Transverse colon (tissue), 4 donors: Measurements from ENCODE around the gene HARBI1. TPM values are rescaled to one million over a fixed set of nuclear protein-coding genes. Genes with fewer than 3 reads are reported as not detected.

Source experiments
- DNase-seq: peaks from one replicate; pipeline ENCODE4 v3.0.0-alpha.2; 2019
- H3K27ac ChIP-seq, 4 donors: fragments of 200-600 bp; sonication (generic); 2 replicates each; pipeline ENCODE4 v1.5.1; 2016 to 2018; ENCODE audit warnings: inconsistent platforms in 4 of 4
- H3K27me3 ChIP-seq: fragments of 200-600 bp; sonication (generic); 2 replicates; pipeline ENCODE4 v1.5.1; 2017; ENCODE audit warnings: inconsistent platforms
- H3K36me3 ChIP-seq, 4 donors: fragments of 200-600 bp; sonication (generic); 2 replicates each; pipeline ENCODE4 v1.5.1; 2017 to 2019; ENCODE audit warnings: inconsistent platforms in 4 of 4
- H3K4me1 ChIP-seq, 4 donors: fragments of 200-600 bp; sonication (generic); 2 replicates each; pipeline ENCODE4 v1.5.1; 2017 to 2020; ENCODE audit warnings: inconsistent platforms in 4 of 4
- H3K4me3 ChIP-seq, 4 donors: fragments of 200-600 bp; sonication (generic); 1 replicate in 1 of 4; 2 replicates in 3 of 4; pipeline versions ENCODE4 v1.5.1 to v1.6.1; 2017 to 2019; ENCODE audit warnings: inconsistent platforms in 4 of 4
- H3K9me3 ChIP-seq, 2 donors: fragments of 200-600 bp; sonication (generic); 2 replicates each; pipeline ENCODE4 v1.5.1; 2017 to 2019; ENCODE audit warnings: inconsistent platforms in 2 of 2
- CTCF ChIP-seq, 5 experiments: fragments of 200-600 bp in 3 of 5; fragments of 450-650 bp in 2 of 5; sonication (generic) in 3 of 5; IDR thresholded peaks; 1 replicate in 2 of 5; 2 replicates in 3 of 5; pipeline ENCODE4 v1.5.1; 2016 to 2017; ENCODE audit warnings: antibody characterized with exemption in 5 of 5, inconsistent platforms in 3 of 5, mild to moderate bottlenecking in 2 of 5, moderate library complexity in 1 of 5
- EP300 ChIP-seq: sonication (generic); formaldehyde crosslinking; IDR thresholded peaks from one replicate; pipeline ENCODE4 v1.6.1; 2017; ENCODE audit warnings: antibody characterized with exemption, low read depth
- POLR2A ChIP-seq: fragments of 450-650 bp; IDR thresholded peaks from one replicate; pipeline ENCODE4 v1.6.1; 2016; ENCODE audit warnings: antibody characterized with exemption, mild to moderate bottlenecking, moderate library complexity
- POLR2AphosphoS5 ChIP-seq, 3 donors: sonication (generic); formaldehyde crosslinking; IDR thresholded peaks; one replicate each; pipeline ENCODE4 v1.6.1; 2016; ENCODE audit warnings: antibody characterized with exemption in 3 of 3
- WGBS, 2 donors: methylation state at CpG; one replicate each; pipeline ENCODE4 v1.1.5; 2018; ENCODE audit warnings: low coverage in 1 of 2; 5-methylcytosine and 5-hydroxymethylcytosine counted together
- in situ Hi-C, 4 donors: fragments of 200-750 bp; cut with MboI; loops; one replicate each; pipeline versions ENCODE4 v1.15.0 to v1.15.1; 2017; ENCODE audit warnings: low sequenced_read_pairs in 3 of 4, low pct_ligation_motif_present in 1 of 4, low pct_unique_long_range_greater_than_20kb in 1 of 4
- intact Hi-C: fragments of 100-400 bp; cut with DNase I; formaldehyde crosslinking; loops from one replicate; pipeline ENCODE4 v1.15.1; 2023; ENCODE audit warnings: low total_unique reads
- total RNA-seq, 4 donors: library from RNA; depleted of rRNA; stranded (reverse); fragments of >200 nt; gene quantifications; one replicate each; pipeline ENCODE4 v1.1.0, GENCODE V29; 2016

The HARBI1 gene
- total RNA-seq, 4 donors from 2014 or later, result 3.1 to 4.8 (median 3.4) TPM; not detected in 1

GRCh38 chr11:46553814-46554212 lies 63.2 kb downstream of the HARBI1 start:
- in situ Hi-C loops (no loop called here), intact Hi-C loops (no loop called here)
- Histone ChIP-seq H3K27me3 (no peaks in the 10 kb centered on the region), H3K36me3 (no peaks in the 10 kb centered on the region), H3K4me3 (no peak overlapping the region), H3K9me3 (no peaks in the 10 kb centered on the region), H3K27ac (peak overlapping the region; percentile 81 to 88 (median 86)), H3K4me1 (peaks cover 25 to 39% (median 36%) of the 10 kb centered on the region in 4 donors)
- TF ChIP-seq POLR2AphosphoS5 (IDR thresholded peaks at IDR 0.05), result no peak
- TF ChIP-seq POLR2A, result no peak
- TF ChIP-seq CTCF (IDR thresholded peaks at IDR 0.05), result no peak
- no peak for TF ChIP-seq EP300
- WGBS, 2 donors, result 10 to 13% methylated on average over 1 of the region's 1 CpG
- DNase-seq, result no peak

Other genes with a start within 250 kb of the HARBI1 start
- 100 to 1,000 TPM in 3 of 4 donors, 10 to 100 TPM in 1; 34.4 to 309 (median 180) TPM for gene MDK, start 235.6 kb downstream of the HARBI1 start, total RNA-seq
- gene CHRM4, start 225.5 kb downstream of the HARBI1 start, total RNA-seq, result 1 to 10 TPM in 1 of 4 donors, under 1 TPM in 1, not detected in 2; 0.82 to 3.3 TPM
- gene AMBRA1, start 23.2 kb downstream of the HARBI1 start, total RNA-seq, result 10 to 100 TPM; 43.4 to 48.9 (median 46.3) TPM
- 100 to 1,000 TPM in 2 of 4 donors, 10 to 100 TPM in 2; 40.8 to 128 (median 112) TPM for gene ATG13, start 326 bp upstream of the HARBI1 start, total RNA-seq
- 10 to 100 TPM; 48.6 to 69.5 (median 50.9) TPM for gene ARHGAP1, start 83.4 kb upstream of the HARBI1 start, total RNA-seq
- gene ZNF408, start 83.8 kb upstream of the HARBI1 start, total RNA-seq, result 10 to 100 TPM in 2 of 4 donors, 1 to 10 TPM in 2; 6.0 to 19.3 (median 10.0) TPM
- gene F2, start 102.0 kb upstream of the HARBI1 start, total RNA-seq, result under 1 TPM in 2 of 4 donors, not detected in 2; 0.41 to 0.48 TPM
- 10 to 100 TPM in 3 of 4 donors, 1 to 10 TPM in 1; 9.7 to 32.2 (median 28.1) TPM for gene CKAP5, start 229.1 kb upstream of the HARBI1 start, total RNA-seq